Small intestine (tissue), 16 donors: Measurements from ENCODE around the gene PPP1R36. TPM values are rescaled to one million over a fixed set of nuclear protein-coding genes. Genes with fewer than 3 reads are reported as not detected.

Source experiments
- DNase-seq, 2 donors: peaks; one replicate each; pipeline versions ENCODE4 v3.0.0 to v3.0.0-alpha.2; 2013
- FAIRE-seq: peaks from 2 replicates; lab custom pipeline; 2012; peaks lifted over from hg19 to GRCh38; lab: Jason Lieb, UNC
- H3K27ac ChIP-seq, 3 donors: one replicate each; pipeline ENCODE4 v1.5.1; 2013; ENCODE audit warnings: low read length in 2 of 3, mild to moderate bottlenecking in 2 of 3, control low read depth in 1 of 3, inconsistent platforms in 1 of 3, low read depth in 1 of 3, moderate library complexity in 1 of 3
- H3K27me3 ChIP-seq, 3 donors: one replicate each; pipeline ENCODE4 v1.6.1; 2013; ENCODE audit warnings: low read length in 3 of 3, inconsistent platforms in 1 of 3; ENCODE audit not compliant: control insufficient read depth in 3 of 3, insufficient read depth in 3 of 3
- H3K36me3 ChIP-seq, 3 donors: one replicate each; pipeline ENCODE4 v1.6.1; 2013; ENCODE audit warnings: low read length in 3 of 3, inconsistent platforms in 1 of 3, low read depth in 1 of 3, mild to moderate bottlenecking in 1 of 3, moderate library complexity in 1 of 3; ENCODE audit not compliant: control insufficient read depth in 3 of 3, insufficient read depth in 2 of 3
- H3K4me1 ChIP-seq, 3 donors: one replicate each; pipeline ENCODE4 v1.6.1; 2013; ENCODE audit warnings: low read length in 2 of 3, inconsistent platforms in 1 of 3, low read depth in 1 of 3, mild to moderate bottlenecking in 1 of 3, moderate library complexity in 1 of 3; ENCODE audit not compliant: control insufficient read depth in 3 of 3, insufficient read depth in 2 of 3
- H3K4me3 ChIP-seq, 3 donors: one replicate each; pipeline ENCODE4 v1.5.1; 2013; ENCODE audit warnings: low read length in 3 of 3, control low read depth in 1 of 3, inconsistent platforms in 1 of 3, low read depth in 1 of 3, mild to moderate bottlenecking in 1 of 3, moderate library complexity in 1 of 3
- H3K9me3 ChIP-seq, 2 donors: one replicate each; pipeline ENCODE4 v1.6.1; 2013; ENCODE audit warnings: low read depth in 1 of 2, low read length in 1 of 2; ENCODE audit not compliant: control insufficient read depth in 2 of 2, insufficient read depth in 1 of 2
- WGBS, 3 donors: extraction: QIAGEN DNeasy Blood & Tissue Kit; methylation state at CpG; one replicate each; pipeline ENCODE4 v1.1.7; 2013; 5-methylcytosine and 5-hydroxymethylcytosine counted together
- long read RNA-seq, 10 donors: transcript quantifications; one replicate each; lab custom pipeline, GENCODE V29; 2026
- polyA plus RNA-seq, 4 donors: library from polyadenylated mRNA; stranded (reverse) in 3 of 4; unstranded in 1 of 4; fragments of 200-250 nt in 3 of 4; fragments of 120-200 nt in 1 of 4; gene quantifications; one replicate each; pipeline versions ENCODE4 v1.2.1 to v1.2.3, GENCODE V29; 2013
- donor health status: healthy with polysubstance abuse.
- donor health status: control.
- donor health status: control.
- donor health status: Bipolar disorder and iron deficiency.
- donor health status: healthy.

PPP1R36 gene, protein sequence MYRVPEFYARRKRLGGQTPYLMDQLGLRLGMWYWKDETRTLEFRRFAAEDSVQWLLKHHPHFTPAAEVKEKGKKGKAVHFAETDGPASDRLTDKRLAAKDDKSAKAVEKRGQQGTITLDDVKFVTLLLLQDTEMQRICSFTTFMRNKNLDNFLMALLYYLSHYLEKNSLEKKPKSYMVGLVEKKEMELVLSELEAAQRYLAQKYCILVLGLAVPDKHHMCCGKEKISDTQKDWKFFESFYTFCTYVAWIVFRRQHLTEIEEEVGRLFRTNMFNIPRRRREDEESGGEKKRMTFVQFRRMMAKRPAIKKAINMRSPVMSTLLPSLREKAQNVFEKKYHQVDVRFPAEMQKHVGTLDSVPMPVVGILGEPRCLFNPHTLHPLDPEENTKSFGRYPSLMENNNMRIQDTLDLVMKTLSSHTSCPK
- 1 to 10 TPM; 1.6 to 7.8 (median 4.9) TPM for polyA plus RNA-seq
- long read RNA-seq, donor 1: 0 reads
- long read RNA-seq, donor 2: 0 reads
- long read RNA-seq, donor 3: 0 reads
- long read RNA-seq, donor 4: 0 reads
- long read RNA-seq, donor 5, partial matches to known transcripts: 0 of 1 reads
- long read RNA-seq, donor 5, other reads (novel, unspliced or antisense): 0 of 1 reads
- long read RNA-seq, donor 6, partial matches to known transcripts: 0 of 1 reads
- long read RNA-seq, donor 6, other reads (novel, unspliced or antisense): 0 of 1 reads
- long read RNA-seq, donor 7: 0 reads
- long read RNA-seq, donor 8: 0 reads
- long read RNA-seq, donor 9: 0 reads
- long read RNA-seq, donor 10: 0 reads

DNA sequence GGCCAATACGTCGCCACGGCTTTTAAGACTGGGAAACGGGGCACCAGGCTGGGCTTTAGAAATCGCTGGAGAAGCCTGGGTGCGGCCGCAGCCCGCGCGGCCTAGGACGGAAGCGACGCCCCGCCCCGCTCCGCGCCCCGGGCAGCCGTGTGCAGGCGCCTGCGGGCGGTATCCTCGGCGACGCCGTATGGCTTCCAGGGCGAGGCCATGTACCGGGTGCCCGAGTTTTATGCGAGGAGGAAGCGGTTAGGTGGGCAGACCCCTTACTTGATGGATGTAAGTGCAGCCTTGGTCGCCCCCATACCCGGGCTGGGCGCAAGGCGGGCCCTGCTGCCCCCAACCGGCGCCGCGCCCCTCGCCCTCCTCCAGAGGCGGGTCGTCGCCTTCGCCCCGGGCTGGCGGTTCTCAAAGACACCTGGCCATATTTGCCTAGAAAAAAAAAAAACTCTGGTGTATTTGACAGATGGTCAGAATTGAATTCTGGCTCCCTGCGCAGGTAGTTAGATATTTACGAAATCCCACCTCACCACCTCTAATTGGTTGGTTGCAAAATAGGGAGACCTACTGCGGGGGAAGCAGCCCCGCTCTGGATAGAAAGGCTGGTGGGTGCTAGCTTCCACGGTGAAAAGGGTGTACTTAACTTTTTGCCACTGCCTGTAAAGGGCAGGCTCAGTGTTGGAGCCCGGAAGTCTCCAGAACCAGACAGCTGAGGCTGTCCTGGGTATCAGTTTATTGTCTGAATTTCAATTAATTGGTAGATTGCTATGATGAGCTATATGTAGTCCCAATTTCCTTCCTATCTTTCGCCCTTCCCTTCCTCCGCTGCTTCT is at the start of gene PPP1R36:
Gene PPP1R36 (plus strand): TSS at position 171 of the 830 bp plus-strand sequence. CDS start 37 bp downstream, at position 208.
- FAIRE-seq: no peak
- 1 to 5% (median 5%) methylated on average over 34 to 54 of the region's 54 CpGs for WGBS, 3 donors
- H3K9me3 ChIP-seq: no peaks in the 10 kb centered on the region
- no peaks in the 10 kb centered on the region for H3K36me3 ChIP-seq
- H3K27ac ChIP-seq: peak within 1 kb of the TSS; percentile 49 to 84 (median 73)
- peak within 1 kb of the TSS in 2 of 3 donors; percentile 54 to 66 for H3K4me3 ChIP-seq
- peak; percentile 73 to 88 for DNase-seq
- H3K27me3 ChIP-seq: peaks cover 0 to 6% (median 0%) of the 10 kb centered on the region in 3 donors
- H3K4me1 ChIP-seq: peaks cover 0 to 10% (median 0%) of the 10 kb centered on the region in 3 donors

DNA sequence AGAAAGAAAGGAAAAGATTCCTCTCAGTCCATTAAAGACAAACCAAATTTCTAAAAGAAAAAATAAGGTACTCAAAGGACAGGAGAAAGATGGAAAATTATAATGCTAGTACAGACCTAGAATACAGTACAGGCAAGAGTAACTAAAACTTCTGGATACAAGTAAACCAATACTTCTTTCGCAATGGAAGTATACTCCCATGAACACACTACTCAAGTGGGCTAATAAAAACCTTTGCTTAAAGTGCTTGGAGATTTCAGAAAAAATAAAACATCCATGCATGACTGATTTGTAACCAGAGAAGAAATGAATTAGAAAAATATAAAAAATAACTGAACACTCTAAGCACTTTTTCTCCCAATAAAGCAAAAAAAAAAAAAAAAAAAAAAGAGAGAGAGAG is 49.7 kb upstream of the PPP1R36 start:
- H3K4me3 ChIP-seq: no peak overlapping the region
- H3K9me3 ChIP-seq: no peaks in the 10 kb centered on the region
- no peak for DNase-seq
- no peak for FAIRE-seq
- peaks cover 4 to 29% (median 12%) of the 10 kb centered on the region in 3 donors for H3K4me1 ChIP-seq
- WGBS, 3 donors: 100% methylated on average over 1 of the region's 1 CpG
- peaks cover 0 to 5% (median 0%) of the 10 kb centered on the region in 3 donors for H3K36me3 ChIP-seq
- H3K27me3 ChIP-seq: no peaks in the 10 kb centered on the region
- H3K27ac ChIP-seq: no peak overlapping the region

DNA sequence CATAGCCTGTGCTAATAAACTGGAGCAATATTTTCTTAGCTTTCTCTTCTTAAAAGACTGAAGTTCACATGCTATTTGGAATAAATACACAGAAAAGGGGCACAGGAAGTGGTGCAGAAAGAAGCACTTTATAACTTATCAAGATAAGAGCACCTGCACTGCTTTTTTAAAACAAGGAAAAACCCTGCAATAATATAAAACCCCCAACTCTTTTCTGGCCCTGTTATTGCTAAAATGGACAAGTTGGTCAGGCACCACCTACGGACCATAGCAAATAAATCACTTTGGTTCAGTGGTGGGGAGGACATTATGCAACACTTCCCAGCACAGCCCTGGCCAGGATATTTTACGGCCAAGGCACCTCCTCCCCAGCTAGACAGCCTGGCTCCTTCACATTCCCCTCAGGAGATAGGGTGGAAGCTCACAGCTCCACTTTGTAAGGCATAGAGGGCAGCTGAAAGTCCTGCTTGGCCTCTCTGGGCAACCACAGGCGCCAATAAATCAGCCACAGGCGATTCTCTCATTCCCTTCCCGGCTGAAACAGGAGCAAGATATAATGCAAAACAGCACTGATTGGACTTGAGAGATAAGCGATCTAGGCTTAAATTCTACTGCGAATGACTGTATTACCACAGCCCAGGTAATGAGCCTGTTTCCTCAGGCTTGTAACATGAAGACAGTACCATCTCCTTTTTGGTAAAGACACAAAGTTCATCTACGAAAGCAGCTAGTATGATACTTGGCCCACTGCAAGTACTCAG is 48.2 kb upstream of the PPP1R36 start:
- 19 to 28% (median 21%) methylated on average over 8 of the region's 8 CpGs for WGBS, 3 donors
- FAIRE-seq (no peak), DNase-seq (peak; percentile 45 to 69)
- peak overlapping the region; percentile 67 to 100 (median 100) for H3K27ac ChIP-seq
- peaks cover 0 to 5% (median 0%) of the 10 kb centered on the region in 3 donors for H3K36me3 ChIP-seq
- peaks cover 4 to 30% (median 18%) of the 10 kb centered on the region in 3 donors for H3K4me1 ChIP-seq
- no peaks in the 10 kb centered on the region for H3K9me3 ChIP-seq
- H3K4me3 ChIP-seq: peak overlapping the region in 2 of 3 donors; percentile 4 to 8
- H3K27me3 ChIP-seq: no peaks in the 10 kb centered on the region

DNA sequence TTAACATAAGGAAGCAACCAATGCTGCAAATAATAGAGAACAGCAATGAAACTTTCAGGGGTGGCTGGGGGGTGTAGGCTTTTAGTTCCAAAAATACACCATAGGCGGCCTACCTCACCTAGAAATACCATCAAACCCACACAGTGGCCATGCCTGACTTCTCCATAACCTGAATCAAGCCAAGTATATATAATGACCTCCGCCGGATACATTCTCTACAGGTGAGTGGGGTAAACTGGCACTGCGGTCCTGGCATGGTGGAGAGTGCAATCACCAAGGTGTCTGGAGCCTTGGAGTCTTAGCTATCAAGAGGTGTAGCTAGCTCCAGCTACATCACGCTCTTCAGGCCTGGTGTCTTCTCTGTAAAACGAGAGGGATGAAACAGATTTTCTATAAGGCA is 47.3 kb upstream of the PPP1R36 start:
- 28 to 41% (median 35%) methylated on average over 6 of the region's 6 CpGs for WGBS, 3 donors
- FAIRE-seq: no peak
- Histone ChIP-seq H3K27ac (peak overlapping the region; percentile 98 to 100 (median 100)), H3K27me3 (no peaks in the 10 kb centered on the region), H3K4me3 (peak overlapping the region in 2 of 3 donors; percentile 91 to 99), H3K4me1 (peaks cover 4 to 30% (median 19%) of the 10 kb centered on the region in 3 donors), H3K36me3 (peaks cover 0 to 5% (median 0%) of the 10 kb centered on the region in 3 donors), H3K9me3 (no peaks in the 10 kb centered on the region)
- peak in 1 of 2 donors; percentile 18 for DNase-seq

DNA sequence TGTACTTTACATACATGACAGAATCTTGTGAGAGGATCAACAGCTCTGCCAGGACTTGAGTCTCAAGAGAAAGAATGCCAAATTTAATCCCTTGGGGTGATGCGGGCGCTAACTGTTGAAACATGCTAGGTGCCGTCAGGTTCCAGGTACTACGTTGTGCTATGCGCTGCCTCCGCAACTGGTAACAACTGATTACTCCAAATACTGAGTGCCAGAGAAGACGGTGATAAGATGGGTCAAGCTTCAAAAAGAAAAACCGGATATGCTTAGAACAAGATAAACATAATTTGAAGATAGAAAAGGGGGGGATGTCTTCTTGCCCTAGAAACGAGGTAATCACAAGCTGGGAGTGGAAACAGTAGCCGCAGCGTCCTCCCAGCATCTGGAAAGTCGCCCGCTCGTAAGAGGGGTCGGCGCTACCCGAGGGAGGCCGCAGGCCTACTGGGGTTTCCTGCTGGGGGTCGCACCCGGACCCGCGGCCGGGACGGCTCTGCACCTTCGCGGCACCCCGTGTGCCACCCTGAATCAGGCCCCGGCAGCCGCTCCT is 46.8 kb upstream of the PPP1R36 start:
- H3K4me1 ChIP-seq: peaks cover 4 to 30% (median 24%) of the 10 kb centered on the region in 3 donors
- peak; percentile 35 to 67 for DNase-seq
- H3K36me3 ChIP-seq: peaks cover 0 to 5% (median 0%) of the 10 kb centered on the region in 3 donors
- H3K4me3 ChIP-seq: peak overlapping the region; percentile 91 to 99 (median 92)
- 0 to 1% (median 0%) methylated on average over 29 of the region's 29 CpGs for WGBS, 3 donors
- H3K27ac ChIP-seq: peak overlapping the region; percentile 98 to 100 (median 100)
- H3K9me3 ChIP-seq: no peaks in the 10 kb centered on the region
- no peaks in the 10 kb centered on the region for H3K27me3 ChIP-seq
- no peak for FAIRE-seq

DNA sequence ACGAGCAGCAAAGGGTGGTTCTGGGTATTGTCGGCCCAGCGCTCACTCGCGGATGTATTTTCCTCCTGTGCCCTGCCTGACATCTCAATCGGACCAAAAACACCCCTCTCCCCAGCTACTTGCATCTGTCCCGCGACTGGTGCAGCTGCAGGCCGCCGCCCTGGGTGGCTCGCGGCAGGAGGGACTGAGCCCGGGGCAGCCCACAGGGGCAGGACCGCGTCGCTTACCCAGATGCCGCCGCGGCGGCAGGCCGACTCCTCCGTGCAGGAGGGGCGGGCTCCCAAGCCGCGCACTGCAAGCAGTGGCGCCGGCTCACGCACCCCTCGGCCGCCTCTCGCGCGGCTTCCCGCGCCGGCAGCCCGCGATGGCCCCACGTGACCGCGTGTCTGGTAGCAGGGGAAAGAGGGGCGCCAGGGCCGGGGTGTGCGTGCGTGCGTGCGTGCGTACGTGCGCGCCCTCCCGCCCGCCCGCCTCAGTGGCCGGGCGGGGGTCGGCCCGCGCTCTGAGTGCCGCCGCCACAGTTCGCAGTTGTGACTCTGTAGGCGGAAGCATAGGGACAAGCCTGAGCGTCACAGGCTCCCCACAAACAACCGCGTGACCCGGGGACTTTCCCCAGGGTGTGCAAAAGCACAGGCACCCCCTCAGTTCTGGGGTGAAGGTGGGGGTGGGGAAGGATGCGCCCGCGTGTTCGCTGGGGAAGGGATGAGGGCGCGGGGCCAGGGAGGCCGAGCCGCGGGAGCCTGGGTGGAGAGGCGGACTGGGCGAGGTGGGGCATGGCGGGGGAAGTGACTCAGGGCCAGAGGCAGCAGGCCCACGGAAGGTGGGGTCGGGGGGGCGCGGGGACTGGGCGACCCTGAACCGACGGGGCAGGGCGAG is 46.1 kb upstream of the PPP1R36 start, which contains the start of gene ZBTB25:
Gene ZBTB25 (minus strand): TSS at position 405 of the 876 bp plus-strand sequence. CDS start 13,305 bp downstream, outside the sequence.
- DNase-seq: peak; percentile 89 to 95
- Histone ChIP-seq H3K4me1 (peaks cover 4 to 30% (median 28%) of the 10 kb centered on the region in 3 donors), H3K36me3 (peaks cover 0 to 2% (median 0%) of the 10 kb centered on the region in 3 donors), H3K9me3 (no peaks in the 10 kb centered on the region), H3K4me3 (peak within 1 kb of the TSS; percentile 91 to 99 (median 92)), H3K27me3 (no peaks in the 10 kb centered on the region), H3K27ac (peak within 1 kb of the TSS; percentile 98 to 100 (median 100))
- FAIRE-seq: no peak
- 0 to 1% (median 0%) methylated on average over 70 to 87 of the region's 87 CpGs for WGBS, 3 donors
